ENCODE measurements around the gene KRT14. TPM values are rescaled to one million over a fixed set of nuclear protein-coding genes. Genes with fewer than 3 reads are reported as not detected.

The KRT14 gene
- total RNA-seq (2014; rRNA removed): 0.15 TPM in 1 of 2 replicates, not detected in the other
- percentile 16 among the genes with signal in this experiment for Bru-seq, nascent RNA
- percentile 21 among the genes with signal in this experiment for BruChase-seq, experiment 1, labeled RNA remaining after a 6-hour chase
- BruChase-seq, experiment 2, labeled RNA remaining after a 2-hour chase: not detected
- long read RNA-seq: 0 reads

DNA sequence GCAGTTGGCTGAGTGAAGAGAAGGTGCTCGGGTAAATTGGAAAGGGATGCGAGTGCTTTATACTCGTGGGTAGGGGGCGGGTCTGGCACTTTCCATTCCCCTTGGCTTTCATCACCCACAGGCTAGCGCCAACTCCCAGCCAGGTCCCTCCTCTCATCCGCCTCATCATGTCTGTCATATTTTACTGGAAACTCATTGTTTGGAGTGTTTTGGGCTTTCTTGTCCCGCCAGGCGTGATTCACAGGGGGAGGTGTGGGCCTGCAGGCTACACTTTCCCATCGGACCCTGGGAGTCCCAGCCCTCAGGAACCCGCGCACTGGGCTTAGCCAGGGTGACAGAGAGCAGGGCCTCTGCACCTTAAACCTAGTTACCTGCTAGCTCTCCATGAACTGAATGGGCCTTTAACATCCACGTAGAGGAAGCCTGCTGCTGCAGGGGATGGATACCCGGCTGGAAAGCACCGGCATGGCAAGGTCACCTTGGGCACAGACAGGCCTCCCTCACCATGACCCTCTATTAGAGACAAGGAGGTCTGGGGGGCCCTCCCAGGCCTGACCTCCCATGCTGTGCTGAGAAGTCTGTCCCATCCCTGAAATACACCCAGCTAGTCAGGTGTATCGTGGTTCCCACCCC lies at the start of gene KRT14:
Gene KRT14 (minus strand): TSS at position 33 of the 633 bp plus-strand sequence. CDS start 61 bp downstream, outside the sequence.
- DNase-seq: no peak
- Histone ChIP-seq H3K4me2 (ENCODE audit: low read length) (no peak within 1 kb of the TSS), H3K27ac (ENCODE audit: low read length) (no peak within 1 kb of the TSS), H3K9ac (ENCODE audit: low read length) (no peak within 1 kb of the TSS), H3F3A (ENCODE audit: low read length, unreplicated experiment) (no peaks in the 10 kb centered on the region), H2AFZ (ENCODE audit: low read length) (no peak within 1 kb of the TSS), H3K4me3 (ENCODE audit: low read length) (no peak within 1 kb of the TSS), H3K36me3 (ENCODE audit: low read depth, low read length) (no peaks in the 10 kb centered on the region), H3K4me1 (ENCODE audit: insufficient read depth, low read length) (no peaks in the 10 kb centered on the region), H3K79me2 (ENCODE audit: low read length) (no peaks in the 10 kb centered on the region), H3K9me2 (replicated peaks; ENCODE audit: low read length) (no peaks in the 10 kb centered on the region), H3K9me3 (ENCODE audit: low read length) (no peaks in the 10 kb centered on the region), H3K27me3 (ENCODE audit: low read length) (no peaks in the 10 kb centered on the region), H4K20me1 (ENCODE audit: low read length) (no peaks in the 10 kb centered on the region)
- BruUV-seq (replicated peaks): no TSS peak
- no peak for TF ChIP-seq EZH2 (IDR thresholded peaks at IDR 0.05; ENCODE audit: low read length, unreplicated experiment)
- TF ChIP-seq, protein P1, sequence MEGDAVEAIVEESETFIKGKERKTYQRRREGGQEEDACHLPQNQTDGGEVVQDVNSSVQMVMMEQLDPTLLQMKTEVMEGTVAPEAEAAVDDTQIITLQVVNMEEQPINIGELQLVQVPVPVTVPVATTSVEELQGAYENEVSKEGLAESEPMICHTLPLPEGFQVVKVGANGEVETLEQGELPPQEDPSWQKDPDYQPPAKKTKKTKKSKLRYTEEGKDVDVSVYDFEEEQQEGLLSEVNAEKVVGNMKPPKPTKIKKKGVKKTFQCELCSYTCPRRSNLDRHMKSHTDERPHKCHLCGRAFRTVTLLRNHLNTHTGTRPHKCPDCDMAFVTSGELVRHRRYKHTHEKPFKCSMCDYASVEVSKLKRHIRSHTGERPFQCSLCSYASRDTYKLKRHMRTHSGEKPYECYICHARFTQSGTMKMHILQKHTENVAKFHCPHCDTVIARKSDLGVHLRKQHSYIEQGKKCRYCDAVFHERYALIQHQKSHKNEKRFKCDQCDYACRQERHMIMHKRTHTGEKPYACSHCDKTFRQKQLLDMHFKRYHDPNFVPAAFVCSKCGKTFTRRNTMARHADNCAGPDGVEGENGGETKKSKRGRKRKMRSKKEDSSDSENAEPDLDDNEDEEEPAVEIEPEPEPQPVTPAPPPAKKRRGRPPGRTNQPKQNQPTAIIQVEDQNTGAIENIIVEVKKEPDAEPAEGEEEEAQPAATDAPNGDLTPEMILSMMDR (conservative IDR thresholded peaks at IDR 0.05; ENCODE audit: low read depth, low read length): no peak
- TF ChIP-seq EZH2phosphoT487 (IDR thresholded peaks at IDR 0.05; ENCODE audit: borderline replicate concordance, low read length): no peak
- no peak for ATAC-seq
- ChIA-PET CTCF (no interaction called here), POLR2A (ENCODE audit: unreplicated experiment) (no interaction called here)
- intact Hi-C loops (cut with micrococcal nuclease): no loop called here

GRCh38 chr17:41635121-41636097 lies 48.7 kb upstream of the KRT14 start:
- Histone ChIP-seq H3F3A (ENCODE audit: low read length, unreplicated experiment) (no peaks in the 10 kb centered on the region), H3K9me3 (ENCODE audit: low read length) (no peaks in the 10 kb centered on the region), H3K9me2 (replicated peaks; ENCODE audit: low read length) (no peaks in the 10 kb centered on the region), H3K79me2 (ENCODE audit: low read length) (no peaks in the 10 kb centered on the region), H2AFZ (ENCODE audit: low read length) (no peak overlapping the region), H3K27ac (ENCODE audit: low read length) (no peak overlapping the region), H3K4me3 (ENCODE audit: low read length) (no peak overlapping the region), H3K4me2 (ENCODE audit: low read length) (no peak overlapping the region), H3K27me3 (ENCODE audit: low read length) (no peaks in the 10 kb centered on the region), H3K36me3 (ENCODE audit: low read depth, low read length) (no peaks in the 10 kb centered on the region), H3K4me1 (ENCODE audit: insufficient read depth, low read length) (no peaks in the 10 kb centered on the region), H3K9ac (ENCODE audit: low read length) (no peak overlapping the region), H4K20me1 (ENCODE audit: low read length) (no peaks in the 10 kb centered on the region)
- no TSS peak for BruUV-seq (replicated peaks)
- ChIA-PET POLR2A (ENCODE audit: unreplicated experiment) (interaction anchor here (0.7 kb wide), 1 partner anchor 33 kb away, joined by 3 read pairs; no protein-coding TSS in a partner anchor), CTCF (no interaction called here)
- ATAC-seq: no peak
- no peak for TF ChIP-seq EZH2 (IDR thresholded peaks at IDR 0.05; ENCODE audit: low read length, unreplicated experiment)
- TF ChIP-seq, protein P1 (conservative IDR thresholded peaks at IDR 0.05; ENCODE audit: low read depth, low read length): no peak
- TF ChIP-seq EZH2phosphoT487 (IDR thresholded peaks at IDR 0.05; ENCODE audit: borderline replicate concordance, low read length): no peak
- intact Hi-C loops (cut with micrococcal nuclease): no loop called here
- no peak for DNase-seq
